22Rv1 (cell line): ENCODE measurements around the gene EGFR.

ENCODE experiments used
- H3K27ac ChIP-seq: fragments of 450-650 bp; 2 replicates; pipeline ENCODE4 v1.5.1; 2017
- CTCF ChIP-seq: fragments of 450-650 bp; IDR thresholded peaks from 2 replicates; pipeline ENCODE4 v1.5.1; 2017; ENCODE audit warnings: mild to moderate bottlenecking
- ZFX ChIP-seq: fragments of 450-650 bp; IDR thresholded peaks from 2 replicates; pipeline ENCODE4 v1.6.1; 2017; ENCODE audit warnings: antibody characterized with exemption, borderline replicate concordance

Gene EGFR

GRCh38 chr7:55082228-55082603 is 63.4 kb downstream of the EGFR start:
- no peak overlapping the region for H3K27ac ChIP-seq
- no peak for TF ChIP-seq ZFX
- TF ChIP-seq CTCF = no peak

GRCh38 chr7:55083206-55083605 is 64.4 kb downstream of the EGFR start:
- TF ChIP-seq ZFX (no peak), CTCF (no peak)
- no peak overlapping the region for H3K27ac ChIP-seq

GRCh38 chr7:55084307-55084706 is 65.5 kb downstream of the EGFR start:
- no peak overlapping the region for H3K27ac ChIP-seq
- no peak for TF ChIP-seq CTCF
- TF ChIP-seq ZFX = no peak

- no peak overlapping the region for H3K27ac ChIP-seq
- TF ChIP-seq ZFX = no peak
Observed at GRCh38 chr7:55085511-55086412, 66.9 kb downstream of the EGFR start.

GRCh38 chr7:55086413-55087201 is 67.8 kb downstream of the EGFR start:
- H3K27ac ChIP-seq = no peak overlapping the region
- TF ChIP-seq ZFX (no peak), CTCF (no peak)

GRCh38 chr7:55087521-55087961 is 68.7 kb downstream of the EGFR start:
- TF ChIP-seq CTCF (no peak), ZFX (no peak)
- no peak overlapping the region for H3K27ac ChIP-seq

- TF ChIP-seq CTCF = no peak
- no peak for TF ChIP-seq ZFX
Observed at GRCh38 chr7:55088107-55088506, 69.3 kb downstream of the EGFR start.

More at GRCh38 chr7:55088107-55088506, 69.3 kb downstream of the EGFR start:
- no peak overlapping the region for H3K27ac ChIP-seq
